ENCODE measurements around the gene FNBP1.

- TF ChIP-seq CTCF (IDR thresholded peaks at IDR 0.05) (no peak), POLR2AphosphoS5 (IDR thresholded peaks at IDR 0.05) (no peak), EP300 (IDR thresholded peaks at IDR 0.05) (no peak), POLR2A (IDR thresholded peaks at IDR 0.05) (no peak)
Measured at GRCh38 chr9:129874261-129875101, 168.5 kb downstream of the FNBP1 start.
